CD8-positive, alpha-beta memory T cell (primary cell): ENCODE results near the gene CD207. TPM values are rescaled to one million over a fixed set of nuclear protein-coding genes. Genes with fewer than 3 reads are reported as not detected.

Source experiments
- CTCF ChIA-PET: fragments of 350-600 bp; sonication (Branson Sonifier 250); formaldehyde crosslinking; loops from one replicate; lab custom pipeline; 2021; ENCODE audit warnings: antibody characterized with exemption; lab: Charles Lee
- POLR2A ChIA-PET: fragments of 350-600 bp; sonication (Branson Sonifier 250); formaldehyde crosslinking; loops from one replicate; lab custom pipeline; 2021; ENCODE audit warnings: antibody characterized with exemption; lab: Charles Lee
- DNase-seq, 5 donors: peaks; one replicate each; pipeline versions ENCODE4 v3.0.0 to v3.0.0-alpha.2; 2020 to 2022; ENCODE audit warnings: mixed read lengths in 1 of 5
- H3K27ac ChIP-seq: one replicate; pipeline ENCODE4 v1.7.0; 2013; ENCODE audit warnings: low read depth, mild to moderate bottlenecking, low read length, moderate library complexity
- H3K27me3 ChIP-seq: 2 replicates; pipeline ENCODE4 v1.7.0; 2013; ENCODE audit warnings: low read length, mild to moderate bottlenecking; ENCODE audit not compliant: insufficient read depth, poor library complexity, severe bottlenecking
- H3K36me3 ChIP-seq: 2 replicates; pipeline ENCODE4 v1.7.0; 2013; ENCODE audit warnings: mild to moderate bottlenecking, low read length, moderate library complexity; ENCODE audit not compliant: insufficient read depth
- H3K4me1 ChIP-seq: 2 replicates; pipeline ENCODE4 v1.7.0; 2013; ENCODE audit warnings: mild to moderate bottlenecking, low read length, moderate library complexity; ENCODE audit not compliant: insufficient read depth
- H3K4me3 ChIP-seq: 2 replicates; pipeline ENCODE4 v1.7.0; 2013; ENCODE audit warnings: mild to moderate bottlenecking, low read length
- H3K9me3 ChIP-seq: 2 replicates; pipeline ENCODE4 v1.7.0; 2013; ENCODE audit warnings: mild to moderate bottlenecking, low read length
- H3K27ac Mint-ChIP-seq, 8 donors: one replicate each; pipeline ENCODE4 v1.8.0; 2020 to 2021; ENCODE audit warnings: mixed read lengths in 8 of 8, mild to moderate bottlenecking in 6 of 8, inconsistent platforms in 3 of 8, moderate library complexity in 3 of 8
- H3K27me3 Mint-ChIP-seq, 2 donors: one replicate each; pipeline ENCODE4 v1.8.0; 2020 to 2021; ENCODE audit warnings: mixed read lengths in 2 of 2, mild to moderate bottlenecking in 1 of 2, moderate library complexity in 1 of 2
- H3K36me3 Mint-ChIP-seq, 3 donors: one replicate each; pipeline ENCODE4 v1.8.0; 2020 to 2021; ENCODE audit warnings: mixed read lengths in 3 of 3, inconsistent platforms in 1 of 3, mild to moderate bottlenecking in 1 of 3
- H3K4me1 Mint-ChIP-seq, 3 donors: one replicate each; pipeline ENCODE4 v1.8.0; 2020 to 2021; ENCODE audit warnings: mixed read lengths in 3 of 3, inconsistent platforms in 1 of 3, mild to moderate bottlenecking in 1 of 3
- H3K4me3 Mint-ChIP-seq, 7 donors: one replicate each; pipeline ENCODE4 v1.8.0; 2020 to 2021; ENCODE audit warnings: mixed read lengths in 7 of 7, mild to moderate bottlenecking in 6 of 7, moderate library complexity in 4 of 7, inconsistent platforms in 2 of 7
- H3K9me3 Mint-ChIP-seq, 5 donors: one replicate each; pipeline ENCODE4 v1.8.0; 2020 to 2022; ENCODE audit warnings: mixed read lengths in 5 of 5, mild to moderate bottlenecking in 3 of 5, moderate library complexity in 2 of 5, inconsistent platforms in 1 of 5
- polyA plus RNA-seq: library from polyadenylated mRNA; unstranded; fragments of 300-500 nt; fragmentation: Illumina TruSeq; gene quantifications from one replicate; pipeline ENCODE4 v1.2.3, GENCODE V29; 2021
- total RNA-seq, 2 experiments: library from RNA; stranded (reverse); gene quantifications; one replicate each; pipeline ENCODE4 v1.2.3, GENCODE V29; 2021

Gene CD207
- total and polyA plus RNA-seq, 3 experiments from 2014 or later: not detected

GRCh38 chr2:70817284-70817954 lies 18.2 kb downstream of the CD207 start:
- no peak overlapping the region for H3K4me3 Mint-ChIP-seq
- H3K27me3 Mint-ChIP-seq: peaks cover 3 to 29% of the 10 kb centered on the region in 2 donors
- Histone ChIP-seq H3K9me3 (no peaks in the 10 kb centered on the region), H3K27me3 (no peaks in the 10 kb centered on the region), H3K36me3 (no peaks in the 10 kb centered on the region), H3K27ac (no peak overlapping the region), H3K4me1 (peaks cover 3% of the 10 kb centered on the region), H3K4me3 (no peak overlapping the region)
- POLR2A ChIA-PET: no interaction called here
- H3K9me3 Mint-ChIP-seq: no peaks in the 10 kb centered on the region
- peaks cover 0 to under 1% (median under 1%) of the 10 kb centered on the region in 3 donors for H3K4me1 Mint-ChIP-seq
- no peak overlapping the region for H3K27ac Mint-ChIP-seq
- CTCF ChIA-PET: no interaction called here
- DNase-seq: no peak
- no peaks in the 10 kb centered on the region for H3K36me3 Mint-ChIP-seq

- H3K27ac ChIP-seq: no peak overlapping the region
- POLR2A ChIA-PET: no interaction called here
- Mint-ChIP-seq H3K27me3 (peaks cover 3 to 29% of the 10 kb centered on the region in 2 donors), H3K4me3 (no peak overlapping the region), H3K9me3 (no peaks in the 10 kb centered on the region), H3K4me1 (no peaks in the 10 kb centered on the region), H3K27ac (peak overlapping the region in 2 of 8 donors; percentile 26 to 51), H3K36me3 (no peaks in the 10 kb centered on the region)
- no peak for DNase-seq
- H3K4me3 ChIP-seq: no peak overlapping the region
- no peaks in the 10 kb centered on the region for H3K36me3 ChIP-seq
- no peaks in the 10 kb centered on the region for H3K4me1 ChIP-seq
- CTCF ChIA-PET: no interaction called here
- no peaks in the 10 kb centered on the region for H3K9me3 ChIP-seq
- H3K27me3 ChIP-seq: no peaks in the 10 kb centered on the region
These were observed 18.9 kb downstream of the CD207 start for GRCh38 chr2:70816726-70817125.

- no peak for DNase-seq
- Mint-ChIP-seq H3K4me3 (no peak overlapping the region), H3K27me3 (peaks cover 6 to 7% of the 10 kb centered on the region in 2 donors), H3K9me3 (peaks cover 0 to 3% (median 0%) of the 10 kb centered on the region in 5 donors), H3K27ac (no peak overlapping the region), H3K36me3 (no peaks in the 10 kb centered on the region), H3K4me1 (no peaks in the 10 kb centered on the region)
- ChIA-PET CTCF (no interaction called here), POLR2A (no interaction called here)
- Histone ChIP-seq H3K27ac (no peak overlapping the region), H3K4me1 (no peaks in the 10 kb centered on the region), H3K4me3 (no peak overlapping the region), H3K9me3 (no peaks in the 10 kb centered on the region), H3K27me3 (no peaks in the 10 kb centered on the region), H3K36me3 (no peaks in the 10 kb centered on the region)
These were observed 26.3 kb downstream of the CD207 start for GRCh38 chr2:70808983-70809958.

GRCh38 chr2:70807828-70808118 lies 27.8 kb downstream of the CD207 start:
- CTCF ChIA-PET: interaction anchor here (0.9 kb wide), 1 partner anchor 506 kb away, joined by 3 read pairs; the partner anchor contains the start of gene FAM136A
- H3K9me3 Mint-ChIP-seq: peaks cover 0 to 3% (median 0%) of the 10 kb centered on the region in 5 donors

GRCh38 chr2:70807102-70807827 lies 28.4 kb downstream of the CD207 start:
- H3K27ac ChIP-seq: no peak overlapping the region
- Mint-ChIP-seq H3K27me3 (peaks cover 3 to 7% of the 10 kb centered on the region in 2 donors), H3K4me1 (no peaks in the 10 kb centered on the region), H3K36me3 (no peaks in the 10 kb centered on the region), H3K27ac (no peak overlapping the region), H3K9me3 (peaks cover 0 to 3% (median 0%) of the 10 kb centered on the region in 5 donors), H3K4me3 (no peak overlapping the region)
- no peak overlapping the region for H3K4me3 ChIP-seq
- no peaks in the 10 kb centered on the region for H3K27me3 ChIP-seq
- H3K36me3 ChIP-seq: no peaks in the 10 kb centered on the region
- H3K9me3 ChIP-seq: no peaks in the 10 kb centered on the region
- ChIA-PET CTCF (no interaction called here), POLR2A (no interaction called here)
- no peak for DNase-seq
- no peaks in the 10 kb centered on the region for H3K4me1 ChIP-seq

More at GRCh38 chr2:70807828-70808118, 27.8 kb downstream of the CD207 start:
- Mint-ChIP-seq H3K4me1 (no peaks in the 10 kb centered on the region), H3K4me3 (no peak overlapping the region), H3K27ac (no peak overlapping the region), H3K27me3 (peaks cover 3 to 7% of the 10 kb centered on the region in 2 donors), H3K36me3 (no peaks in the 10 kb centered on the region)
- Histone ChIP-seq H3K27me3 (no peaks in the 10 kb centered on the region), H3K4me3 (no peak overlapping the region), H3K4me1 (no peaks in the 10 kb centered on the region), H3K9me3 (no peaks in the 10 kb centered on the region), H3K36me3 (no peaks in the 10 kb centered on the region), H3K27ac (no peak overlapping the region)
- DNase-seq: no peak
- POLR2A ChIA-PET: no interaction called here

GRCh38 chr2:70806620-70807019 lies 29.0 kb downstream of the CD207 start:
- Histone ChIP-seq H3K27me3 (no peaks in the 10 kb centered on the region), H3K36me3 (no peaks in the 10 kb centered on the region), H3K9me3 (no peaks in the 10 kb centered on the region), H3K27ac (no peak overlapping the region), H3K4me1 (no peaks in the 10 kb centered on the region), H3K4me3 (no peak overlapping the region)
- H3K36me3 Mint-ChIP-seq: no peaks in the 10 kb centered on the region
- H3K4me1 Mint-ChIP-seq: no peaks in the 10 kb centered on the region
- peaks cover 0 to 3% (median 0%) of the 10 kb centered on the region in 5 donors for H3K9me3 Mint-ChIP-seq
- H3K27me3 Mint-ChIP-seq: peaks cover 3 to 7% of the 10 kb centered on the region in 2 donors
- ChIA-PET POLR2A (no interaction called here), CTCF (no interaction called here)
- H3K4me3 Mint-ChIP-seq: no peak overlapping the region
- no peak overlapping the region for H3K27ac Mint-ChIP-seq
- DNase-seq: no peak

GRCh38 chr2:70806013-70806412 lies 29.6 kb downstream of the CD207 start:
- DNase-seq: no peak

More at GRCh38 chr2:70806013-70806412, 29.6 kb downstream of the CD207 start:
- Mint-ChIP-seq H3K4me3 (no peak overlapping the region), H3K4me1 (no peaks in the 10 kb centered on the region), H3K36me3 (no peaks in the 10 kb centered on the region), H3K9me3 (peaks cover 0 to 3% (median 0%) of the 10 kb centered on the region in 5 donors), H3K27ac (no peak overlapping the region), H3K27me3 (peaks cover 3 to 7% of the 10 kb centered on the region in 2 donors)
- ChIA-PET POLR2A (no interaction called here), CTCF (interaction anchor here (0.9 kb wide), 1 partner anchor 9 kb away, joined by 3 read pairs; no protein-coding TSS in a partner anchor)
- Histone ChIP-seq H3K9me3 (no peaks in the 10 kb centered on the region), H3K36me3 (no peaks in the 10 kb centered on the region), H3K27me3 (no peaks in the 10 kb centered on the region), H3K4me3 (no peak overlapping the region), H3K27ac (no peak overlapping the region), H3K4me1 (no peaks in the 10 kb centered on the region)
